Activated CD8-positive, alpha-beta memory T cell treated with anti-CD3 and anti-CD28 coated beads, Interleukin-2, amount 50 U/mL, for 24 hours (primary cell): ENCODE measurements around the gene PLAC8L1.

Experiments
- DNase-seq: peaks from one replicate; pipeline ENCODE4 v3.0.0-alpha.2; 2020; ENCODE audit errors: extremely low read depth

The PLAC8L1 gene

DNA sequence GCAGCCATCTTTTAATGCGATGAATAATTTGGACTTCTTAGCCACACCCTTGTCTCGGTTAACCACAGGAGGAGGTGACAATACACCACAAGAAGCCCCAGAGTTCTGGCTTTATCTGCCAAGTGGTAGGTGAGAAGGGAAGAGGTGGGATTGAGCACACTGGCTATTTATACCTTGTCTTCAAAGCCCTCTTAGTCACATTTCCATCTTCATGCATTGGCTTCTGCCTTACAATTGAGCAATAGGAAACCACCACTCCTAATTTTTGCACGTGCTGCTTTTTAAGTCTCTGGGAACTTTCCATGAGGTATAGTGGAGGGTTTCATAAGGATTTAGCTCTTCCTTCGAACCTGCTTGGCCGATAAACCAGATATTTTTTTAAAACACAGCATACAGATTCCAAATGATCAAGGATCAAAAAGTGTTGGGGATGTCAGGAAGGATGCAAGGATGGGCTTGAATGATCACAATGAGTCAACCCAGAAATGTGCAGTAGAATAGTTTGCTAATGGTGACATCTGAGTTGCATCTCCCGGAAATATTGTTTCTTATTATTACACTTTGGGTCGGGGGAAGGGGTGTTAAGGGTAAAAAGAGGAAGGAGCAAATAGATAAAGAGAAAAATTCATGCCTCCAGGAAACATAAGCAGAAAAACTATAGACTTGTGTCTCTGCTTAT, 25.5 kb downstream of the PLAC8L1 start:
- no peak for DNase-seq

GRCh38 chr5:146078566-146078965, 26.8 kb downstream of the PLAC8L1 start:
- no peak for DNase-seq

DNA sequence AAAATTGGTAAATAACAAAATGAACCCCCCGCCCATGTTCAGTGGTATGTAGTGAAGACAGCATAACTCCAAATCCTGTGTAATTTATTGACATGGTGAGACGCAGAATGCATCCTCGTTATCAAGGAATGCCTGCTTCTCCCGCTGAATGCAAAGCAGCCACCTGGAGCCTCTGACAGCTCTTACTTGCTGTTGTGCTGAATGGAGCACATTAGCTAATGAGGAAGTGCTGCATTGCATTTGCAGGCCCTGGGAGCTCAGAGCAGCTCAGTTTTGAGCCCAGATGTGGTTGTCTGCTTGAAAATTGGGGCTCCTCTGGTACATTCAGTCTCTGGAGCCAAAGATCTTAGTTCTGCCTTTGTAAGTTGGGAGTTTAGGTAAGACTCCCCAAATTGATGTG, 28.9 kb downstream of the PLAC8L1 start:
- DNase-seq: no peak

GRCh38 chr5:146076028-146076427, 29.3 kb downstream of the PLAC8L1 start:
- no peak for DNase-seq

- no peak for DNase-seq
Observed at GRCh38 chr5:146073239-146073900, 32.0 kb downstream of the PLAC8L1 start.

DNA sequence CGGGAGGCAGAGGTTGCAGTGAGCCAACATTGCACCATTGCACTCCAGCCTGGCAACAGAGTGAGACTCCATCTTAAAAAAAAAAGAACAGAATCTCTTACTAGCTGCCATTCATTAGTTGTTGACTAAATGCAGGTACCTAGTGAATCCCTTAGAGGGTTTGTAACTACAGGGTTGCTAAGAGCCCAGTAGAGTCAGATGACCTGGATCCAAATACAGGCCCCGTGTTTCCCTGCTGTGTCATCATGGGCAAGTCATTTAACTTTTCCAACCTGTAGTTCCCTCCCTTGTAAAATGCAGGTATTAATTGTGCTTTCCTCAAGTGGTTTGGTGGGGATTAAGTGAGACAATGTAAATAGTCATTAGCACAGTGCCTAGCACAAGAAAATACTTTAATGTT, 32.8 kb downstream of the PLAC8L1 start:
- no peak for DNase-seq

DNA sequence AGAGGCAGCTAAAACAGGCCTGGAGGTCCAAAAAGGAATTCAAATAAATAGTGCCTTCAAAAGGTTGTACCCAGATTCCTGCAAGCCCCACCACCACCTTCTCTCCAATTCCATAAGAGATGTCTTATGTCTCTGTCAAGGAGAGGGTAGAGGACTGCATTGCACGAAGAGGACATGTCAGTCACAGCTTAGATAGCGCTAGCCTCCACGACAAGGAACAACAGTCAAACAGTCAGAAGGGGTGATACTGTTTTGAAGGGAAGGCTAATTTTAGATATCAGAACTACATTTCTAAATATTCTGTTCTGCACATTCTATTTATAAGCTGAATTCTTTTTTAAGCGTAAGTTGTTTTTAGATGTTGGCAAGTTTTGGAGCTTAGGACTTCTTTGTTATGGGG, 34.2 kb downstream of the PLAC8L1 start:
- no peak for DNase-seq

DNA sequence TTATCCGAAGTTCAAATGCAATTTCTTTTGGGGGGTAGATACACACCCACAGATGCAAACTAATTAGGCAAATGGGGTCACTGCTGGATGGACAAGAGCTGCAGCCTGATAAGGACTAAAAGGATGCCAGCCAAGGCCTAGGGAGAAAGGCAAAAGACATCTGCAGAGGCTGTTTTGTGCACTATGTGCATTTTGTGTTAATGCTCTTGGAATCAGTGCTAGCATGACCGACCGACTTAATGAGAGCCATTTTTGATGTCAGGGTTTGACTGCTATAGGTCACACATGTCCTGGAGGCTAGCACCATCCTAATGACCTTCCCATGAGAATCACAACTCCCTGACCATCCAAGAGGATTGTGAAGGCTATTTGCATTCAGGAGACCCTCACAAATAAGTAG, 34.6 kb downstream of the PLAC8L1 start:
- no peak for DNase-seq

DNA sequence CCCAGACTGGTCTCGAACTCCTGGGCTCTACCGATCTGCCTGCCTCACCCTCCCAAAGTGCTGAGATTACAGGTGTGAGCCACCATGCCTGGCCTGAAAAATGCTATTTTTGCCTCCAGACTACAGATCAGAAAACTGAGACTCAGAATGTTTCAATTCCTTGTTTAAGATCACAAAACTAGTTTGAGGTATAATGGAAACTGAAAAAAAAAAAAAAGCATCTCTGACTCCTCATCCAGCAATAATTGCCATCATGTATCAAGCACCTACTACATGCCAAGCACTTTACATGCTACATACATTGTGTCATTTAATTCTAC, 35.6 kb downstream of the PLAC8L1 start:
- DNase-seq: no peak

DNA sequence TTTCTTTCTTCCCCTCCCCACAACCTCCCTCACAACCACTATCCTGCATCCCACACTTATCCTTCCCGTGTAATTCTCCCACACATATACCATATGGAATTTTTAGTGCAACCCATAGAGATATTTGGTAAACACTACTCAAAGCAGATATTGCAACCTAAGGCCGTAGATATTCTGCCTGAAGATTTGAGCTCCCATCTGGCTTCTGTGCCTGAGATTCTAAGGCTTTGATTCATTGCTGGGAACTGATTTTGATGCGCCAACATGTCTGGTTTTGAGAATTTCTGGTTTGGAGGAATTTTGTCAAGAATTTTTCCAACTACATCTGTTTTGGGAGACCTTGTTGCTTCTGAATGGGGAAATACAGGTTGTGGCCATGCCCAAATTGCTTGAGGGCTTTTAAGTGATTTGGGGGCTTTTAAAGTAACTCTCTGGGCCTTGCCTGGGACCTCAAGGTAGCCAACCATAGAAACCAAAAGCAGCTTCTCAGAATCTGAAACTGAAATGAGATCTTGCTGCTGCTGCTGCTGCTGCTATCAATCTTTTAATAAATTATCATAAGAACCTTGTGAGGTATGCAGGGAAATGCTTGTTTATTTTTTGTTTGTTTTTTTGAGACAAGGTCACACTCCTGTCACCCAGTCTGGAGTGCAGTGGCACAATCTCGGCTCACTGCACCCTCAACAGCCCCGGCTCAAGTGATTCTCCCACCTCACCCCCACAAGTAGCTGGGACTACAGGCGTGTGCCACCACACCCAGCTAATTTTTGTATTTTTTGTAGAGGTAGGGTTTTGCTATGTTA, 36.2 kb downstream of the PLAC8L1 start:
- no peak for DNase-seq

DNA sequence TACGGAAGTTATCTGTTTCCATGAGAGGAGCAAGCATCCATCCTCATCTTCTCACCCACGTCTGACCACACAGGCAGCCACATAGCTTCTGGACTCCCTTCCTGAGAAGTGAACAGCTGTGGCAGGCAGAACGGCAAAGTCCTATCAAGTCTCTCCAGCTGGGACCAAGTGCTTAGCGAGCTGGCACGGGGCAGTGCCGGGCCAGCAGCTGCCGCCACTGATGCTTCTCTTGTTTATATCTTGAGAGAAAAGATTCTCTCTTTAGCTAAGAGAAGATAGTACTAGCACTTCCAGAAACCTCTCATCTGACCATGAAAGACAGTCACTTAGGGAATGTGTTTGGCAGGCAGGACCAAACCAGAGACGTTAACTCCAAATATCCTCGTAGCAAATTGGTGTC, 37.2 kb downstream of the PLAC8L1 start:
- DNase-seq: no peak

DNA sequence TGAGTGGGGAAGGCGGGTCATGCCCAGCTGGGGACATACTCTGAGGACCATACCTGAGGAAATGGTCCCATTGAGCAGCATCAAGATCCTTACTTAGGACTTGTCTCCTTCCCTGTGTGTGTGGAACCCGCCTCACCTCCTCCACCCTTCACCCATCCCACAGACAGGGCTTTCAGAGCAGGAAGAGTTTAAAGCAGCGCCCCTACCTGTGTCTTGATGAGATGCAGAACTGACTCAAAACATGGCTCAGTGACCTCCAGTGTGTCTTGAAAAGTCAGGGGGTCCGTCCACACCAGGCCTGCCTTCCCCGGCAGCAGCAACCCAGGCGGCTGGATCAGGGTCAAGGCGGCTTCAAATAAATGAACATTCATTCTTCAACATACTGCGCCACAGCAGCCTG, 38.4 kb downstream of the PLAC8L1 start:
- DNase-seq: no peak

DNA sequence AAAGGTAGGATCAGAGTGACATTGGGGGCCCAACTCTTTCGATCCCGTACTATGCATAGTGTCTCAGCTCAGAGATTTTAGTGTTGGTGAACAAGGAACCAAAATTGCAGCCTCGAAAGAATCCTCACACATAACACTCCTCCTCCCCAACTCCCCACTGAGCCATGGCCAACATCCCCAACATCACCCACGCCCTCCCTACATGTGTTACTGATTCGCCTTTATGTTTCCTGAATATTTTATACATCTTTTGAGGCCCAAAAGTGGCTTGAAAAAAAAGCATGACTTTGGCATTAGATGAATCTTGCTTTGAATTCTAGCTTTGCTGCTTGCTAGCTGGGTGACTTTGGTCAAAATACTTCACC, 45.2 kb downstream of the PLAC8L1 start:
- no peak for DNase-seq

- no peak for DNase-seq
Observed at GRCh38 chr5:146059460-146060220, 45.7 kb downstream of the PLAC8L1 start.

DNA sequence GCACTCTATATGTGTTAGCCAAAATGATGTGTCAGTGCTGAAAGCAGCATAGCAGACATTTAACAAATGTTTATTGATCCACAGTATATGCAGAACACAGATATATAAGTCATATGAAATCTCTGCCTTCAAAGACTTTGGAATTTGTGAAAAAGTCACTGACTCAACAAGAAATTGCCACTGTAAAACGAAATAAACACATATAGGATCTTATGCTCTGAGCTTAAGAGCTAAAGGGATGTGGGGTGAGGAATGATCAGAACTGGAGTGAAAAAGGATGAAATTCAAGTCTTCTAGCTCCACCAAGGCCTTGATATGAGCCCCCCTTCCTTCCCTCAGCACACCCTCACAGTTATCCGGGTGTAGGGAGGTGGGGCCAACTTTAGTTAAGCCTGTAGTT, 49.9 kb downstream of the PLAC8L1 start:
- no peak for DNase-seq

- no peak for DNase-seq
Observed at GRCh38 chr5:146052780-146053179, 52.6 kb downstream of the PLAC8L1 start.

- no peak for DNase-seq
Observed at GRCh38 chr5:146051678-146052077, 53.7 kb downstream of the PLAC8L1 start.

- no peak for DNase-seq
Observed at GRCh38 chr5:146050086-146050485, 55.3 kb downstream of the PLAC8L1 start.

DNA sequence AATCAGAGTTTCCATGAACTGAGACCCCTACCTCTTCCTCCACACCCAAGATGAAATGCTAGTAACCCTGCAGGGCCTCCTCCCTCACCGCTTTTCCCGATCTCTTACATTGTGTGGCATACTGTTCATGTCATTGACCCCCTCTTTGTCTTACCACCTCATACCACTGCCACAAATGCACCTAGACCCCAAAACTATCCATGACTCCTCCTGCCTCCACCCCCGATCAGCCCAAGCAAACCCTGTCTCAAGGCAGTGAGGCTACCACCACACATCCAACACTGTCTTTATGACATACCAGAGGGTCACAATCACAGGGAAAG, 55.7 kb downstream of the PLAC8L1 start:
- DNase-seq: no peak

GRCh38 chr5:146048994-146049703, 56.2 kb downstream of the PLAC8L1 start:
- no peak for DNase-seq

- no peak for DNase-seq
Observed at GRCh38 chr5:146047396-146047795, 58.0 kb downstream of the PLAC8L1 start.

DNA sequence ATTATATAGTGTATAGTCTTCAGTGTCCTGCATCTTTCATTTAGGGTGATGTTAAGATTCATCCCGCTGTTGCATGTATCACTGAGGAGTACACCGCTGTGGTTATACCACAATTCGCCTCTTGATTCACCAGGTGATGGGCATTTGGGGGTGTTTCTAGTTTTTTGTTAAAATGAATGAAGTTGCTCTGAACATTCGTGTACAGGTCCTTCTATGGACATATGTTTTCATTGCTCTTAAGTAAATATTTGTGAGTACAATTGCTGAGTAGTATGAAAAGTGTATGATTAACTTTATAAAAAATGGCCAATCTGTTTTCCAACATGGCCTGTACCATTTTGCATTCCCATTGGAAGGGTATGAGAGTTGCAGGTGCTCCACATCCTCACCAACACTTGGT, 61.7 kb downstream of the PLAC8L1 start:
- no peak for DNase-seq
